GM15510 (cell line): ENCODE measurements around the gene EML6.

Experiments
- POLR2A ChIP-seq: IDR thresholded peaks from 3 replicates; pipeline ENCODE4 v1.6.1; 2011; ENCODE audit warnings: borderline replicate concordance; ENCODE audit not compliant: insufficient read length; ENCODE audit errors: extremely low read depth

EML6 gene

GRCh38 chr2:54885891-54886290 lies 162.4 kb downstream of the EML6 start:
- TF ChIP-seq POLR2A, result no peak

GRCh38 chr2:54887850-54888545 lies 164.5 kb downstream of the EML6 start:
- TF ChIP-seq POLR2A, result no peak

- TF ChIP-seq POLR2A, result no peak
Observed at GRCh38 chr2:54889053-54889452, 165.6 kb downstream of the EML6 start.

GRCh38 chr2:54891909-54892308 lies 168.4 kb downstream of the EML6 start:
- TF ChIP-seq POLR2A, result no peak

DNA sequence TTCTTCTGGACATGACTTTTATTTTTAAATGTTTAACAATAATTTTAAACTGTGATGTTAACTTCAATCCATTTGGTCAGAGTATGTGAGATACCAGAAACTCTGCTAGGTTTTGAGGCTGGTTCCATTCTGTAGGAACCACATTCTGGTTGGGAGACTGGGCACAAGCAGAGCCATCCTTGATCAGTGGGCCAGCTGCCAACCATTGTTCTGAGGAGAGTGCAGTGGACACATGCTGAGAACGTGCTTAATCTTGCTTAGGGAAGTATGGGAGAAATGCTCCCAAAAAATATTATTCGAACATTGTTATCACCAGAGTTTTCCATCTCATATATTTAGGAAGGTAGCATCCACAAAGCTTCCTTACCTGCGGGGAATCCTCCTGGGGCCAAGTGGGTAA lies 171.0 kb downstream of the EML6 start:
- no peak for TF ChIP-seq POLR2A

DNA sequence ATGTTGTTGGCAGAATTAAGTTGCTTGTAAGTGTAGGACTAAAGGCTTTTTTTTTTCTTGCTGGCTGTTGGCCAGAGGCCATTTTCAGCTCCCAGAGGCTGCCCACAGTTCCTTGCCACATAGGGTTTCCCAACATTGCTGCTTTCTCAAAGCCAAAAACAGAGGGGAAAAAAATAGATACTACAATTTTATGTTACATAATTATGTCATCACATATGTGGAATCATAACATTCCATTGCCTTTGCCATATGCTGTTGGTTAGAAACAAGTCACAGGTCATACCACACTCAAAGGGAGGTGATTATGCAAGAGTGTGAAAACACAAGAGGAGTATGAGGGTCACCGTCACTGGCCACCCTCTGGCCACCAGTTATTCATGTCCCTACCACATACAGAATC lies 172.3 kb downstream of the EML6 start:
- TF ChIP-seq POLR2A, result no peak

DNA sequence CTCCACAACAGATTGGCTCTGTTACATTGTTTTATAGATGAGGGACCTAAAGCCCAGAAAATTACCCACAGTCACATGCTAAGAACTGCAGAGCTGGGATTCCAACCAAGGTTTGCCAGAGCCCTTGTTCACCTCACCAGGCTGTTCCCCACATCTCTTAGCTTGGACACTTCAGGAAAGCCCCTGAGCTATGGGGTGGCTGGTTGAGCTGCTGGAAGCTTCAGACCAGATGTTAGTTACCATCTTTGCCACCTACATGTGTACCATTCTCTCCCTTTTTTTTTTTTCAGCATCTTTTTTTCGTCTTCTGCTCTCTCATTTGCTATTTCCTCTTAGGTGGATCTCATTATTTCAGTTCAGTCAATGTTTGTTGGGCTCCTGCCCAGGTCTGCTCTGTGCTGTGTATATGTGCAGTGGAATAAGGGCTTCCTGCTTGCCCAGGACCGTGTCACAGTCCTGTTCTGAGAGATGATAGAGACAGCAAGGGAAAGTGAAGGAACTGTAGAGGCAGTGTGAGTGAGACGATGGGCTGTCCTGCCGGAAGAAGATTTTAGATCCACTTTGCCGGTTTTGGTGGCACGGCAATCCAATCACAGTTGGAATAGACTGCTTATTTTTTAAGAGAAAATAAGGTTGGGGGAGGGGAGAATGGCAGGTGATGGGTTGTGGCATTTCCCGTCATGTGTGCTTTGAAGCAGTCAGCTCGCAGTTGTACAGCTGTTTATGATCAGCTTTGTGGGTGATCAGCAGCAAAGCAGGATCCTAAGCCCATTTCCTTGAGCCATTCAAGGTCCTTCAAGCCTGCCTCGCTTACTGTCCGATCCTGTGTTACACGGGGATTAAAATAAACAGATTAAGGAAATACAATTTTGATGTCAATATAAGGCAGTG lies 174.2 kb downstream of the EML6 start:
- no peak for TF ChIP-seq POLR2A

DNA sequence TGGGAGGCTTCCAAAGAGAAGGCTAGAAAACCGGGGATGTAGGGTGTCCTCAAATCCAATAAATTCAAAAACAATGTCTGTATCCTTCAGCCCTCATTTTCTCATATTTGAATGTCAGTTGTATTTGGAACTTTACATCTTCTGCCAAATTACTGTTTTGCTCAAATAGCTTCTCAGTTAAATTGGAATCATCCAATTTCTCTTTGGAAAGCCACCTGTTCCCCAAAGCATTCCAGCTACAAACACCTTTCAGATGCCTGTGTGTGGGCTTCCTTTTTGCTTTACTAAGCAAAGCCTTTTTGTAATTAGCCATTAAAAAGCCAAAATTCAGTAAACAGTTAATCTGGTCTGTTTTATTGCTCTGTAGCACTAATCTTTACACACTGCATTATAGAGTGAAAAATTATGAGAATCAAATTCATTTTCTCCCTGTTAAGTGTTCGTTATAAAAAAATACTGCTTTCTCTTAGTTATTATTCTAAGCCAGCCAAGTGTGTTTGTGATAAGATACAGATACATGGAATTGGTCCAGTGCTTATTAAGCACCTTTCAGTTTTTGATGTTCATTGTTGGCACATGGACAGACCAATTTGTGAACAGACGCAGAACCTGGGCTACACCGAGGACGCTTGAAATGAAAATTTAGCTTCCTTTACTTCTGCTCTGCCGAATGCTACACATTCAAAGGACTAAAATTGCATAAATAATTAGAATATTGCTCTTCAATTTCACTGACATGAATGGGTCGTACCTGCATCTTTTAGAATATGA lies 175.2 kb downstream of the EML6 start:
- no peak for TF ChIP-seq POLR2A

DNA sequence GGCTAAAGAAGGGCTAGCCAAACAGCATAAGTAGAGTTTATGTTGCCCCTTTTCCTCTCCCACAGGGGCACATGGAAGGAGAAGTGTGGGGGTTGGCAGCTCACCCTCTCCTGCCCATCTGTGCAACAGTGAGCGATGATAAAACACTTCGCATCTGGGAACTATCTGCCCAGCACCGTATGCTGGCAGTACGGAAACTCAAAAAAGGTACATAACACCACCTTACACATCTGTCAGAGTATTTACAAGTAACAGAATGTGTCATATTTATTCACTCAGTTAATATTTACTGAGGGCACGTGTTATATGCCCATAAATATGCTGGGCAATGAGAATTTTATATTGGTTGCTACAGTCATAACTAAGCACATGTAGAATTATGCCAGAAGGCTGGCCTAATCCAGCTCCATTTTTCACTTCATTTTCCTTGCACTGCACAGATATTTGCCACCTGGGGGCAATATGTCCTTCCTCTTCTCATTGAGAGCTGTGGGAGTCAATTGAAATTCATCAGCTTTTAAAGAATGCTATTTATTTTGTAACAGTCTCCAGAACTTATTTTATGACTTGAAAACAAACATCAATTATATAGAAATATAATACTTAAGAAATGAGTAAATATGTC lies 176.2 kb downstream of the EML6 start:
- no peak for TF ChIP-seq POLR2A

- no peak for TF ChIP-seq POLR2A
Observed at GRCh38 chr2:54901224-54901986, 177.9 kb downstream of the EML6 start.

GRCh38 chr2:54902763-54903162 lies 179.3 kb downstream of the EML6 start:
- TF ChIP-seq POLR2A, result no peak

DNA sequence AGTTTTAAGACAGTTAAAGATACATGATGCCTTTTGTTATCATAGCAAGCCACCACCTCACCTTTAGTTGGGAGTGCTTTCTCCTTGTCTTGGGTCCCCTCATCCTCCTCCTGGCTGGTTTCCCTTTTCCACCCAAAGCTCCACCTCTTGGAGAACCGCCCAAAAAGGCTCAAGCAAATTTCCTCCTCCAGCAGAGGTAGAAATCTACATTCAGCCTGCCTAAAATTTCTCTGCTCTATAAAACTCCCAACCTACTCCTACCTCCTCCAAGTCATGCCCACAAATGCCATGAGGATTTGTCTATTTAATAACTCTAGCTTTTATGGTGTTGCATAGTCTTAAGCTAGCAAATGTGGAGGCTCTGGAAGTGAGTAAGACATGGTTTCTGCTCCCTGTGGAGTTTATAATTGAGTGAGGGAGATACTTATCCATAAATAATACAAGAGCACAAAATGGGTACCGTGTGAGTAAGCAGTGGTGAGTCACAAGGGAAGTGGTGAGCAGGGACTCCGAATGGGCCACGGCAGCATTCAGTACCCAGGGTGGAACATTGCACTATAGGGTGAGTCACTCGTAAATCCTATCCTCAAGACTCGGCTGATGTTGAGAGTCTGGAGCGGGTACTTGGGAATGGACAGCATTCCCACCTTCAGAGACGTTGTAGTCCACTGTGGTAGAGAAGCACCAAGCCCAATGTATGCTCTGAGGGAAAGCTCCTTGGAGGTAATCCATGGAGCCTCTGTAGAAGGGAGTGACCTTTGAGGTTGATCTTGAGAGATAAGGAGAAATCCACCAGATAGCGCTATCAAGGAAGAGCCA lies 180.5 kb downstream of the EML6 start:
- no peak for TF ChIP-seq POLR2A

DNA sequence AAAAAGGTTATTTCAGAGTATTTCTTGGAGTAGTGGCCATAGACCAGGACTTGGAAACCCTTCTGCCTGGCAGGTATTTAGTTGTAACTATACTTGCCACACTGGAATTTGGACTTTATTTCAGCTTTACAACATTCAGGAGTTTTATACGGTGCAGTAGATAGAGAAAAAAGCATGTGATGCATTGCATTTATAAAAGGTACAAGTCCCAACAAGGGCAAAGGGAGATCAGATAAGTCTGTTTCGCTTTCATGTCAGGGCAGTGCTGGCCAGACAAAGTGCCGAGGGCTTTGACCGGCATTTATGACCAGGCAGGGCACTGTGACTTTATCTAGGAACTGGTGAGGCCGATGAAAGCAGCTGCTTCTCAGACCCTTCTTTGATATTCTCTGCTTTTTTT lies 181.4 kb downstream of the EML6 start:
- TF ChIP-seq POLR2A, result no peak
